Measurements from ENCODE around the gene PTPRF. TPM values are rescaled to one million over a fixed set of nuclear protein-coding genes. Genes with fewer than 3 reads are reported as not detected.

The PTPRF gene
- total and polyA plus RNA-seq, 4 donors = 41.2 to 241 (median 85.6) TPM

DNA sequence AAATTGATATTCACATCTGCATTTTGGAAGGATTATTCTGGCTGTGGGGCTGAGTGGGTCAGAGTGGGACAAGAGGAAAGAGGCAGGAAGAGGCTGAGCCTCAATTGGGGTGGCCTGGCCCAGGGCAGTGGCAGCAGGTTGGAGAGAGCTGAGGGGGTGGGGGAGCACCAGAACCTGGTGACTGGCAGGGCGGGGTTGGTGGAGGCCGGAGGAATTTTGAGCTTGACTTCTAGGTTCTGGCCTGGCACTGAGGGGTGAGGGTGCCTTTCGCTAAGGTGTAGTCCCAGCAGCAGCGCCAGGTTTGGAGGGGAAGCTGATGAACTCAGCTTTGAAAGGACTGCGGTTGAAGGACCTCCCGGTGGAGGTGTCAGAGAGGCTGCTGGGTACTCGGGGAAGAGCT, 85.7 kb downstream of the PTPRF start:
- TF ChIP-seq RAD21 (IDR thresholded peaks at IDR 0.05) (no peak), GABPA (IDR thresholded peaks at IDR 0.05 in 1 of 2, conservative IDR thresholded peaks at IDR 0.05 in 1 of 2) (no peak), SP1 (IDR thresholded peaks at IDR 0.05) (no peak), RXRA (IDR thresholded peaks at IDR 0.05) (no peak), FOXA2 (IDR thresholded peaks at IDR 0.05) (no peak), EGR1 (IDR thresholded peaks at IDR 0.05; ENCODE audit: low read depth in 2 of 2) (no peak), YY1 (IDR thresholded peaks at IDR 0.05) (no peak), TAF1 (conservative IDR thresholded peaks at IDR 0.05) (no peak)
- TF ChIP-seq, protein P1, sequence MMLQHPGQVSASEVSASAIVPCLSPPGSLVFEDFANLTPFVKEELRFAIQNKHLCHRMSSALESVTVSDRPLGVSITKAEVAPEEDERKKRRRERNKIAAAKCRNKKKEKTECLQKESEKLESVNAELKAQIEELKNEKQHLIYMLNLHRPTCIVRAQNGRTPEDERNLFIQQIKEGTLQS (IDR thresholded peaks at IDR 0.05) = no peak
- TF ChIP-seq, protein P2, sequence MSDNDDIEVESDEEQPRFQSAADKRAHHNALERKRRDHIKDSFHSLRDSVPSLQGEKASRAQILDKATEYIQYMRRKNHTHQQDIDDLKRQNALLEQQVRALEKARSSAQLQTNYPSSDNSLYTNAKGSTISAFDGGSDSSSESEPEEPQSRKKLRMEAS (IDR thresholded peaks at IDR 0.05) = no peak
- no peaks in the 10 kb centered on the region for H3K4me1 ChIP-seq (ENCODE audit: control insufficient read depth in 4 of 4, insufficient read depth in 4 of 4, low read length in 3 of 4)
- no peak for DNase-seq (ENCODE audit: low spot score)
- H3K27ac ChIP-seq (ENCODE audit: low read depth in 1 of 2, low read length in 2 of 2) = no peak overlapping the region
- 96% methylated on average over 7 of the region's 7 CpGs for WGBS
- no peak overlapping the region for H3K9ac ChIP-seq (ENCODE audit: low read depth in 1 of 2, low read length in 2 of 2)
- no peaks in the 10 kb centered on the region for H3K9me3 ChIP-seq (ENCODE audit: control insufficient read depth in 4 of 4, low read length in 3 of 4)
- H3K27me3 ChIP-seq (ENCODE audit: control insufficient read depth in 4 of 4, insufficient read depth in 4 of 4, low read length in 3 of 4) = no peaks in the 10 kb centered on the region
- H3K4me3 ChIP-seq (ENCODE audit: low read depth in 1 of 3, low read length in 3 of 3) = no peak overlapping the region
- peaks cover 19 to 91% (median 46%) of the 10 kb centered on the region in 4 donors for H3K36me3 ChIP-seq (ENCODE audit: control insufficient read depth in 4 of 4, insufficient read depth in 3 of 4, low read depth in 1 of 4, low read length in 3 of 4)

DNA sequence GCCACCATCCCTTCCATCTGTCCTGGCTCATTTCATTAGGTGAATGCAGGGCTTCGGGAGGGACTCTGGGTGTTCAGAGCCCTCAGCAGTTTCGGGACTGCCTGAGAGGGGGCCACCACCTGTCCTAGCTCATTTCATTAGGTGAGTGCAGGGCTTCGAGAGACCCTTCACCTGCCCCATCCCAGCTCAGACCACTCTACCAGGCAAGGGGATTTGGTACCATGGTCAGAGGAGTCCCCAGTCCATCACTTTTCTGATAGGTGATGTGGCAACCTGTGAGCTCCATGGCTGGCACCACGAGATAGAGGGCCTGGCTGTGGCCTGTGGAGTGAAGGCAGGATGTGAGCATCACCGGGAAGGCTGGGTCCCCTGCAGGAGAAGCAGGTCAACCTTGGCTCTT, 86.3 kb downstream of the PTPRF start:
- TF ChIP-seq RXRA (IDR thresholded peaks at IDR 0.05) (no peak), HNF4A (conservative IDR thresholded peaks at IDR 0.05) (no peak)
- Histone ChIP-seq H3K27ac (ENCODE audit: low read depth in 1 of 2, low read length in 2 of 2) (no peak overlapping the region), H3K27me3 (ENCODE audit: control insufficient read depth in 4 of 4, insufficient read depth in 4 of 4, low read length in 3 of 4) (no peaks in the 10 kb centered on the region), H3K9me3 (ENCODE audit: control insufficient read depth in 4 of 4, low read length in 3 of 4) (no peaks in the 10 kb centered on the region), H3K4me1 (ENCODE audit: control insufficient read depth in 4 of 4, insufficient read depth in 4 of 4, low read length in 3 of 4) (no peaks in the 10 kb centered on the region), H3K4me3 (ENCODE audit: low read depth in 1 of 3, low read length in 3 of 3) (no peak overlapping the region), H3K9ac (ENCODE audit: low read depth in 1 of 2, low read length in 2 of 2) (no peak overlapping the region), H3K36me3 (ENCODE audit: control insufficient read depth in 4 of 4, insufficient read depth in 3 of 4, low read depth in 1 of 4, low read length in 3 of 4) (peaks cover 21 to 95% (median 46%) of the 10 kb centered on the region in 4 donors)
- no peak for DNase-seq (ENCODE audit: low spot score)
- 92% methylated on average over 5 of the region's 5 CpGs for WGBS

GRCh38 chr1:43617668-43618067, 87.0 kb downstream of the PTPRF start:
- TF ChIP-seq GABPA (IDR thresholded peaks at IDR 0.05 in 1 of 2, conservative IDR thresholded peaks at IDR 0.05 in 1 of 2) = no peak
- no peak overlapping the region for H3K4me3 ChIP-seq (ENCODE audit: low read depth in 1 of 3, low read length in 3 of 3)
- peaks cover 21 to 95% (median 49%) of the 10 kb centered on the region in 4 donors for H3K36me3 ChIP-seq (ENCODE audit: control insufficient read depth in 4 of 4, insufficient read depth in 3 of 4, low read depth in 1 of 4, low read length in 3 of 4)
- DNase-seq (ENCODE audit: low spot score) = no peak
- H3K9me3 ChIP-seq (ENCODE audit: control insufficient read depth in 4 of 4, low read length in 3 of 4) = no peaks in the 10 kb centered on the region
- no peaks in the 10 kb centered on the region for H3K27me3 ChIP-seq (ENCODE audit: control insufficient read depth in 4 of 4, insufficient read depth in 4 of 4, low read length in 3 of 4)
- H3K9ac ChIP-seq (ENCODE audit: low read depth in 1 of 2, low read length in 2 of 2) = no peak overlapping the region
- 98% methylated on average over 14 of the region's 14 CpGs for WGBS
- no peak overlapping the region for H3K27ac ChIP-seq (ENCODE audit: low read depth in 1 of 2, low read length in 2 of 2)
- no peaks in the 10 kb centered on the region for H3K4me1 ChIP-seq (ENCODE audit: control insufficient read depth in 4 of 4, insufficient read depth in 4 of 4, low read length in 3 of 4)

DNA sequence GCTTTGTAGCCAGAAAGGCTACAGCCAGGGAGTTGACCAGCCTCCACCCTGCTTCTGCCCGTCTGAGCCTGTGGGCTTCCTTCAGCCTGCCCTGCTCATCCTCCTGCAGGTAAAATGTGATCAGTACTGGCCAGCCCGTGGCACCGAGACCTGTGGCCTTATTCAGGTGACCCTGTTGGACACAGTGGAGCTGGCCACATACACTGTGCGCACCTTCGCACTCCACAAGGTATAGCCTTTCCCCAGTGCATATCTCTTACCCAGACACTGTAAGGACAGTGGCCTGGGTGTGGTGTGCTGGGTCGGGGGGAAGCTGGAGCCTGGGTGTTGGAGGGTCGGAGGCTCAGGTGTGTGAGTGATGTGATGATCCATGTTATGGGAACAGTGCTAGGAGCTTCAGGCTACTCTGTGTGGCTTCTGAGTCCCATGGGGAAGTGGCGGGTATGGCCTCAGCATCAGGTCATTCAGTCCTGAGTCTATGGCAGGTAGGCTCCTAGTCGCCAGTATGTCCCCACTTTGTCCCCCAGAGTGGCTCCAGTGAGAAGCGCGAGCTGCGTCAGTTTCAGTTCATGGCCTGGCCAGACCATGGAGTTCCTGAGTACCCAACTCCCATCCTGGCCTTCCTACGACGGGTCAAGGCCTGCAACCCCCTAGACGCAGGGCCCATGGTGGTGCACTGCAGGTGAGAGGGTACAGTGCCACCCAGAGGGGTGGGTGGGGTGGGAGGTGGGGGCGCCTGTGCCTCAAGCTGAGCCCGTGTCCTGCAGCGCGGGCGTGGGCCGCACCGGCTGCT, 88.0 kb downstream of the PTPRF start:
- TF ChIP-seq REST (IDR thresholded peaks at IDR 0.05) = no peak
- no peak for TF ChIP-seq RAD21 (IDR thresholded peaks at IDR 0.05)
- no peak for TF ChIP-seq RXRA (IDR thresholded peaks at IDR 0.05)
- 93% methylated on average over 22 of the region's 22 CpGs for WGBS
- DNase-seq (ENCODE audit: low spot score) = no peak

More for the DNA sequence above, 88.0 kb downstream of the PTPRF start:
- Histone ChIP-seq H3K27me3 (ENCODE audit: control insufficient read depth in 4 of 4, insufficient read depth in 4 of 4, low read length in 3 of 4) (no peaks in the 10 kb centered on the region), H3K4me3 (ENCODE audit: low read depth in 1 of 3, low read length in 3 of 3) (no peak overlapping the region), H3K36me3 (ENCODE audit: control insufficient read depth in 4 of 4, insufficient read depth in 3 of 4, low read depth in 1 of 4, low read length in 3 of 4) (peaks cover 19 to 94% (median 49%) of the 10 kb centered on the region in 4 donors), H3K27ac (ENCODE audit: low read depth in 1 of 2, low read length in 2 of 2) (no peak overlapping the region), H3K9ac (ENCODE audit: low read depth in 1 of 2, low read length in 2 of 2) (no peak overlapping the region), H3K9me3 (ENCODE audit: control insufficient read depth in 4 of 4, low read length in 3 of 4) (no peaks in the 10 kb centered on the region), H3K4me1 (ENCODE audit: control insufficient read depth in 4 of 4, insufficient read depth in 4 of 4, low read length in 3 of 4) (no peaks in the 10 kb centered on the region)
